GM12878 (cell line): ENCODE data around the gene SH2D6. TPM values are rescaled to one million over a fixed set of nuclear protein-coding genes. Genes with fewer than 3 reads are reported as not detected.

ENCODE experiments used
- ATAC-seq: fragments of 200-7000 bp; cut with Tn5 transposase; 3 replicates; pipeline ENCODE4 v1.9.1; 2020; ENCODE audit warnings: mild to moderate bottlenecking, moderate library complexity
- BruUV-seq: library from RNA; stranded (reverse); fragments of 400-500 nt; replicated peaks from 2 replicates; lab custom pipeline; 2021; lab: Mats Ljungman, UMichigan
- CTCF ChIA-PET: fragments of 300-600 bp; sonication (Branson Sonifier 250); formaldehyde crosslinking; extraction: SDS; loops from one replicate; lab custom pipeline; 2021; ENCODE audit warnings: inconsistent platforms; lab: Yijun Ruan, JAX
- POLR2A ChIA-PET: fragments of 350-600 bp; formaldehyde crosslinking; extraction: SDS; loops from one replicate; lab custom pipeline; 2021; ENCODE audit warnings: inconsistent platforms; lab: Charles Lee
- RAD21 ChIA-PET: fragments of 300-600 bp; sonication (Branson Sonifier 250); formaldehyde crosslinking; loops from one replicate; lab custom pipeline; 2023; ENCODE audit warnings: antibody characterized with exemption; ENCODE audit not compliant: unreplicated experiment; lab: Charles Lee
- SMC1A ChIA-PET: fragments of 300-600 bp; sonication (Branson Sonifier 250); formaldehyde crosslinking; loops from one replicate; lab custom pipeline; 2023; ENCODE audit not compliant: unreplicated experiment, uncharacterized antibody; lab: Charles Lee
- DNase-seq: peaks from one replicate; pipeline ENCODE4 v3.0.0-alpha.2; 2011; ENCODE audit warnings: low read depth, low spot score
- FAIRE-seq: peaks from 3 replicates; lab custom pipeline; 2011; peaks lifted over from hg19 to GRCh38; lab: Jason Lieb, UNC
- H2AFZ ChIP-seq: 2 replicates; pipeline ENCODE4 v1.6.0; 2011; ENCODE audit warnings: low read depth, low read length, control low read depth; ENCODE audit not compliant: control insufficient read depth
- H3K27ac ChIP-seq: 2 replicates; pipeline ENCODE4 v1.5.1; 2011; ENCODE audit warnings: control low read depth; ENCODE audit not compliant: control insufficient read depth, insufficient read depth
- H3K27me3 ChIP-seq, 2 experiments: replicated peaks in 1 of 2; 2 replicates each; pipeline versions ENCODE4 v1.6.0 to v1.6.1; 2011; ENCODE audit warnings: low read length in 1 of 2; ENCODE audit not compliant: control insufficient read depth in 2 of 2, insufficient read depth in 2 of 2
- H3K36me3 ChIP-seq, 2 experiments: 2 replicates each; pipeline ENCODE4 v1.5.1; 2011; ENCODE audit warnings: low read length in 1 of 2; ENCODE audit not compliant: control insufficient read depth in 2 of 2, insufficient read depth in 2 of 2
- H3K4me1 ChIP-seq: 2 replicates; pipeline ENCODE4 v1.6.1; 2011; ENCODE audit warnings: mild to moderate bottlenecking, low read length, moderate library complexity, mixed read lengths; ENCODE audit not compliant: control insufficient read depth, insufficient read depth
- H3K4me2 ChIP-seq: 2 replicates; pipeline ENCODE4 v1.6.0; 2011; ENCODE audit warnings: control low read depth; ENCODE audit not compliant: control insufficient read depth, insufficient read depth
- H3K4me3 ChIP-seq: fragments of 200-600 bp; sonication (generic); 2 replicates; pipeline ENCODE4 v1.5.1; 2016
- H3K79me2 ChIP-seq: 2 replicates; pipeline ENCODE4 v1.6.0; 2011; ENCODE audit warnings: low read length; ENCODE audit not compliant: control insufficient read depth, insufficient read depth
- H3K9ac ChIP-seq: 2 replicates; pipeline ENCODE4 v1.8.0; 2011; ENCODE audit warnings: low read length, control low read depth, mixed read lengths; ENCODE audit not compliant: control insufficient read depth, insufficient read depth
- H3K9me3 ChIP-seq: replicated peaks from 3 replicates; pipeline ENCODE4 v1.5.1; 2011; ENCODE audit warnings: mild to moderate bottlenecking, low read length; ENCODE audit not compliant: control insufficient read depth, insufficient read depth
- H4K20me1 ChIP-seq: 2 replicates; pipeline ENCODE4 v1.6.0; 2011; ENCODE audit not compliant: control insufficient read depth, insufficient read depth
- CTCF ChIP-seq, 3 experiments: IDR thresholded peaks in 2 of 3; conservative IDR thresholded peaks in 1 of 3; 2 replicates each; pipeline ENCODE4 v1.5.1; 2011; ENCODE audit warnings: low read depth in 3 of 3, low read length in 3 of 3, mild to moderate bottlenecking in 3 of 3, control low read depth in 2 of 3, moderate library complexity in 2 of 3, inconsistent platforms in 1 of 3, mixed read lengths in 1 of 3; ENCODE audit not compliant: control insufficient read depth in 2 of 3, insufficient read depth in 1 of 3; ENCODE audit errors: extremely low read depth in 1 of 3
- FOXK2 ChIP-seq: fragments of 450-650 bp; IDR thresholded peaks from 2 replicates; pipeline ENCODE4 v1.6.1; 2017; ENCODE audit warnings: mild to moderate bottlenecking, moderate library complexity
- GABPA ChIP-seq: IDR thresholded peaks from 2 replicates; pipeline ENCODE4 v1.6.1; 2014; ENCODE audit warnings: antibody characterized with exemption, low read depth, mild to moderate bottlenecking, inconsistent platforms
- IKZF1 ChIP-seq: fragments of 450-650 bp; conservative IDR thresholded peaks from 2 replicates; pipeline ENCODE4 v1.6.1; 2017; ENCODE audit warnings: antibody characterized with exemption, mild to moderate bottlenecking
- NFIC ChIP-seq: IDR thresholded peaks from 2 replicates; pipeline ENCODE4 v1.6.1; 2012; ENCODE audit warnings: low read depth, mild to moderate bottlenecking, inconsistent platforms, low read length, moderate library complexity
- NR2C2 ChIP-seq: IDR thresholded peaks from 2 replicates; pipeline ENCODE4 v1.6.1; 2011; ENCODE audit warnings: borderline replicate concordance, low read depth; ENCODE audit not compliant: control insufficient read depth, insufficient read length
- SKIL ChIP-seq: fragments of 450-650 bp; IDR thresholded peaks from 2 replicates; pipeline ENCODE4 v1.6.1; 2017; ENCODE audit warnings: mild to moderate bottlenecking, low read depth, inconsistent platforms; ENCODE audit not compliant: poor library complexity, severe bottlenecking
- SREBF1 ChIP-seq: IDR thresholded peaks from 2 replicates; pipeline ENCODE4 v1.6.1; 2012; ENCODE audit warnings: mild to moderate bottlenecking, low read length
- ZNF207 ChIP-seq: fragments of 450-650 bp; IDR thresholded peaks from 2 replicates; pipeline ENCODE4 v1.6.1; 2014; ENCODE audit warnings: antibody characterized with exemption, mild to moderate bottlenecking, borderline replicate concordance
- ZSCAN29 ChIP-seq: fragments of 450-650 bp; IDR thresholded peaks from 2 replicates; pipeline ENCODE4 v1.6.1; 2017; ENCODE audit warnings: mild to moderate bottlenecking, moderate library complexity
- WGBS: methylation state at CpG from one replicate; pipeline ENCODE4 v1.1.6; 2016; ENCODE audit warnings: low lambda C conversion rate; ENCODE audit not compliant: insufficient replicate concordance, insufficient coverage; ENCODE audit errors: missing lambda C conversion rate; 5-methylcytosine and 5-hydroxymethylcytosine counted together
- in situ Hi-C: fragments of 300-500 bp; cut with MboI; formaldehyde crosslinking; loops from 9 replicates; pipeline ENCODE4 v1.14.3; 2018; ENCODE audit warnings: mixed read lengths
- intact Hi-C: fragments of 100-400 bp; cut with micrococcal nuclease; formaldehyde crosslinking; loops from one replicate; pipeline ENCODE4 v1.14.2; 2022; ENCODE audit not compliant: unreplicated experiment
- polyA plus RNA-seq, 11 experiments: library from polyadenylated mRNA; depleted of rRNA in 4 of 11; unstranded in 6 of 11; stranded (reverse) in 5 of 11; fragments of >200 nt; fragmentation: Nextera tagmentation in 4 of 11; fragmentation: Illumina TruSeq in 1 of 11; extraction: Ambion mirVana in 4 of 11; extraction: Trizol in 1 of 11; gene quantifications; 1 replicate in 1 of 11; 2 replicates in 10 of 11; pipeline versions ENCODE4 v1.2.1 to v1.2.3, GENCODE V29; 2011 to 2016; ENCODE audit warnings: inconsistent platforms in 2 of 11, missing spikeins in 2 of 11, low read depth in 1 of 11
- total RNA-seq, 4 experiments: library from RNA; depleted of rRNA in 3 of 4; stranded (reverse); fragments of >200 nt in 3 of 4; fragmentation: Illumina TruSeq in 1 of 4; extraction: Trizol in 1 of 4; gene quantifications; 2 replicates each; pipeline versions ENCODE4 v1.2.1 to v1.2.3, GENCODE V29; 2013 to 2021
- TF ChIP-seq, protein P1 (sequence below): IDR thresholded peaks from 2 replicates; pipeline ENCODE4 v1.6.1; 2011; ENCODE audit warnings: borderline replicate concordance, low read depth, mild to moderate bottlenecking, moderate library complexity, mixed read lengths, low read length; ENCODE audit not compliant: insufficient read depth; ENCODE audit errors: extremely low read length
- TF ChIP-seq, protein P2 (sequence below): fragments of 450-650 bp; IDR thresholded peaks from 2 replicates; pipeline ENCODE4 v1.6.1; 2018; ENCODE audit warnings: mild to moderate bottlenecking, low read depth, moderate library complexity; ENCODE audit not compliant: partially characterized antibody

SH2D6 gene
- total and polyA plus RNA-seq, 10 of the 15 experiments (the other 5 are each of a cell fraction or from before 2014, with no cell fraction given) = 0.23 to 0.59 (median 0.34) TPM; not detected in 6

- no peak overlapping the region for H3K27ac ChIP-seq
- DNase-seq (no peak), ATAC-seq (no peak), FAIRE-seq (no peak)
- intact Hi-C loops = no loop called here
- SMC1A ChIA-PET = no interaction called here
- H3K4me1 ChIP-seq = peaks cover 8% of the 10 kb centered on the region; the same call in 1 of the 2 replicates
- POLR2A ChIA-PET = no interaction called here
- RAD21 ChIA-PET = no interaction called here
- BruUV-seq = no TSS peak
- H2AFZ ChIP-seq = no peak overlapping the region
- 52% methylated on average over 6 of the region's 6 CpGs for WGBS
- H3K27me3 ChIP-seq = no peaks in the 10 kb centered on the region
- no peak overlapping the region for H3K9ac ChIP-seq
- CTCF ChIA-PET = no interaction called here
- no peaks in the 10 kb centered on the region for H3K9me3 ChIP-seq
- no peaks in the 10 kb centered on the region for H4K20me1 ChIP-seq
- H3K4me3 ChIP-seq = no peak overlapping the region
- no peaks in the 10 kb centered on the region for H3K79me2 ChIP-seq
- in situ Hi-C loops = no loop called here
- TF ChIP-seq, protein P1, sequence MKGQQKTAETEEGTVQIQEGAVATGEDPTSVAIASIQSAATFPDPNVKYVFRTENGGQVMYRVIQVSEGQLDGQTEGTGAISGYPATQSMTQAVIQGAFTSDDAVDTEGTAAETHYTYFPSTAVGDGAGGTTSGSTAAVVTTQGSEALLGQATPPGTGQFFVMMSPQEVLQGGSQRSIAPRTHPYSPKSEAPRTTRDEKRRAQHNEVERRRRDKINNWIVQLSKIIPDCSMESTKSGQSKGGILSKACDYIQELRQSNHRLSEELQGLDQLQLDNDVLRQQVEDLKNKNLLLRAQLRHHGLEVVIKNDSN = no peak
- TF ChIP-seq ZNF207 = no peak
- no peak for TF ChIP-seq CTCF (IDR thresholded peaks at IDR 0.05 in 2 of 3, conservative IDR thresholded peaks at IDR 0.05 in 1 of 3; ENCODE audit: control insufficient read depth in 2 of 3, extremely low read depth in 1 of 3, insufficient read depth in 1 of 3, low read depth in 3 of 3, low read length in 3 of 3)
- no peak for TF ChIP-seq SREBF1
- TF ChIP-seq ZSCAN29 = no peak
- TF ChIP-seq FOXK2 = no peak
- TF ChIP-seq NR2C2 = no peak
- TF ChIP-seq, protein P2, sequence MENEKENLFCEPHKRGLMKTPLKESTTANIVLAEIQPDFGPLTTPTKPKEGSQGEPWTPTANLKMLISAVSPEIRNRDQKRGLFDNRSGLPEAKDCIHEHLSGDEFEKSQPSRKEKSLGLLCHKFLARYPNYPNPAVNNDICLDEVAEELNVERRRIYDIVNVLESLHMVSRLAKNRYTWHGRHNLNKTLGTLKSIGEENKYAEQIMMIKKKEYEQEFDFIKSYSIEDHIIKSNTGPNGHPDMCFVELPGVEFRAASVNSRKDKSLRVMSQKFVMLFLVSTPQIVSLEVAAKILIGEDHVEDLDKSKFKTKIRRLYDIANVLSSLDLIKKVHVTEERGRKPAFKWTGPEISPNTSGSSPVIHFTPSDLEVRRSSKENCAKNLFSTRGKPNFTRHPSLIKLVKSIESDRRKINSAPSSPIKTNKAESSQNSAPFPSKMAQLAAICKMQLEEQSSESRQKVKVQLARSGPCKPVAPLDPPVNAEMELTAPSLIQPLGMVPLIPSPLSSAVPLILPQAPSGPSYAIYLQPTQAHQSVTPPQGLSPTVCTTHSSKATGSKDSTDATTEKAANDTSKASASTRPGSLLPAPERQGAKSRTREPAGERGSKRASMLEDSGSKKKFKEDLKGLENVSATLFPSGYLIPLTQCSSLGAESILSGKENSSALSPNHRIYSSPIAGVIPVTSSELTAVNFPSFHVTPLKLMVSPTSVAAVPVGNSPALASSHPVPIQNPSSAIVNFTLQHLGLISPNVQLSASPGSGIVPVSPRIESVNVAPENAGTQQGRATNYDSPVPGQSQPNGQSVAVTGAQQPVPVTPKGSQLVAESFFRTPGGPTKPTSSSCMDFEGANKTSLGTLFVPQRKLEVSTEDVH = no peak
- TF ChIP-seq NFIC = no peak
- no peak for TF ChIP-seq SKIL
- TF ChIP-seq IKZF1 = no peak
- no peak for TF ChIP-seq GABPA
- H3K4me2 ChIP-seq = no peak overlapping the region
- no peaks in the 10 kb centered on the region for H3K36me3 ChIP-seq
These were observed 15.1 kb downstream of the SH2D6 start for GRCh38 chr2:85433511-85434089.
